Subcutaneous abdominal adipose tissue (tissue), 5 donors: Measurements from ENCODE around the gene MCFD2.

ENCODE experiments used
- H3K27ac ChIP-seq: one replicate; pipeline ENCODE4 v1.7.0; 2013; ENCODE audit warnings: low read depth, mild to moderate bottlenecking, inconsistent platforms, low read length, moderate library complexity
- H3K27me3 ChIP-seq, 5 donors: one replicate each; pipeline ENCODE4 v1.7.0; 2013; ENCODE audit warnings: low read length in 5 of 5, inconsistent platforms in 1 of 5; ENCODE audit not compliant: control insufficient read depth in 5 of 5, insufficient read depth in 4 of 5
- H3K36me3 ChIP-seq, 5 donors: one replicate each; pipeline ENCODE4 v1.7.0; 2013; ENCODE audit warnings: low read length in 5 of 5; ENCODE audit not compliant: control insufficient read depth in 5 of 5, insufficient read depth in 5 of 5
- H3K4me1 ChIP-seq, 5 donors: one replicate each; pipeline ENCODE4 v1.7.0; 2013; ENCODE audit warnings: low read length in 5 of 5, mild to moderate bottlenecking in 3 of 5, moderate library complexity in 1 of 5; ENCODE audit not compliant: control insufficient read depth in 5 of 5, insufficient read depth in 5 of 5
- H3K4me3 ChIP-seq, 5 donors: one replicate each; pipeline ENCODE4 v1.7.0; 2013; ENCODE audit warnings: low read length in 5 of 5, low read depth in 1 of 5
- H3K9ac ChIP-seq, 5 donors: one replicate each; pipeline ENCODE4 v1.7.0; 2013; ENCODE audit warnings: low read length in 5 of 5, mild to moderate bottlenecking in 4 of 5, moderate library complexity in 3 of 5
- H3K9me3 ChIP-seq, 5 donors: one replicate each; pipeline ENCODE4 v1.7.0; 2013; ENCODE audit warnings: low read length in 5 of 5; ENCODE audit not compliant: control insufficient read depth in 5 of 5
- donor health status: healthy.
- donor health status: healthy.
- donor health status: healthy.
- donor health status: healthy.
- donor health status: healthy.

The MCFD2 gene

GRCh38 chr2:46875226-46875899, 40.2 kb downstream of the MCFD2 start:
- Histone ChIP-seq H3K27me3 (no peaks in the 10 kb centered on the region), H3K4me1 (peaks cover 0 to 26% (median 12%) of the 10 kb centered on the region in 5 donors), H3K9me3 (no peaks in the 10 kb centered on the region), H3K9ac (no peak overlapping the region), H3K27ac (no peak overlapping the region), H3K36me3 (no peaks in the 10 kb centered on the region), H3K4me3 (no peak overlapping the region)

GRCh38 chr2:46874236-46874929, 41.2 kb downstream of the MCFD2 start:
- H3K4me1 ChIP-seq, result peaks cover 0 to 31% (median 12%) of the 10 kb centered on the region in 5 donors
- H3K36me3 ChIP-seq, result no peaks in the 10 kb centered on the region
- H3K27me3 ChIP-seq, result no peaks in the 10 kb centered on the region
- H3K9me3 ChIP-seq, result no peaks in the 10 kb centered on the region
- H3K4me3 ChIP-seq, result no peak overlapping the region
- no peak overlapping the region for H3K27ac ChIP-seq
- H3K9ac ChIP-seq, result no peak overlapping the region

GRCh38 chr2:46873604-46874068, 42.0 kb downstream of the MCFD2 start:
- H3K9me3 ChIP-seq, result no peaks in the 10 kb centered on the region
- no peaks in the 10 kb centered on the region for H3K36me3 ChIP-seq
- H3K9ac ChIP-seq, result no peak overlapping the region
- H3K27ac ChIP-seq, result peak overlapping the region; percentile 5
- no peaks in the 10 kb centered on the region for H3K27me3 ChIP-seq
- peaks cover 0 to 28% (median 12%) of the 10 kb centered on the region in 5 donors for H3K4me1 ChIP-seq
- H3K4me3 ChIP-seq, result no peak overlapping the region

GRCh38 chr2:46872902-46873603, 42.6 kb downstream of the MCFD2 start:
- Histone ChIP-seq H3K27me3 (no peaks in the 10 kb centered on the region), H3K4me1 (peaks cover 0 to 25% (median 12%) of the 10 kb centered on the region in 5 donors), H3K9me3 (no peaks in the 10 kb centered on the region), H3K9ac (no peak overlapping the region), H3K4me3 (no peak overlapping the region), H3K36me3 (no peaks in the 10 kb centered on the region), H3K27ac (peak overlapping the region; percentile 5)

- H3K27ac ChIP-seq, result no peak overlapping the region
Measured at GRCh38 chr2:46871976-46872381, 43.6 kb downstream of the MCFD2 start.

GRCh38 chr2:46870051-46870839, 45.4 kb downstream of the MCFD2 start:
- H3K27me3 ChIP-seq, result no peaks in the 10 kb centered on the region
- H3K9ac ChIP-seq, result no peak overlapping the region
- H3K4me1 ChIP-seq, result peaks cover 0 to 33% (median 7%) of the 10 kb centered on the region in 5 donors
- no peak overlapping the region for H3K4me3 ChIP-seq
- no peaks in the 10 kb centered on the region for H3K36me3 ChIP-seq
- H3K9me3 ChIP-seq, result peaks cover 0 to 9% (median 0%) of the 10 kb centered on the region in 5 donors
- H3K27ac ChIP-seq, result no peak overlapping the region

More at GRCh38 chr2:46871976-46872381, 43.6 kb downstream of the MCFD2 start:
- H3K9ac ChIP-seq, result no peak overlapping the region
- peaks cover 0 to 28% (median 10%) of the 10 kb centered on the region in 5 donors for H3K4me1 ChIP-seq
- no peaks in the 10 kb centered on the region for H3K36me3 ChIP-seq
- no peaks in the 10 kb centered on the region for H3K27me3 ChIP-seq
- no peak overlapping the region for H3K4me3 ChIP-seq
- no peaks in the 10 kb centered on the region for H3K9me3 ChIP-seq

GRCh38 chr2:46869621-46870020, 46.0 kb downstream of the MCFD2 start:
- Histone ChIP-seq H3K4me1 (peaks cover 0 to 33% (median 7%) of the 10 kb centered on the region in 5 donors), H3K27me3 (no peaks in the 10 kb centered on the region), H3K27ac (no peak overlapping the region), H3K4me3 (no peak overlapping the region), H3K36me3 (no peaks in the 10 kb centered on the region), H3K9me3 (peaks cover 0 to 14% (median 4%) of the 10 kb centered on the region in 5 donors), H3K9ac (no peak overlapping the region)

GRCh38 chr2:46866770-46867246, 48.8 kb downstream of the MCFD2 start:
- Histone ChIP-seq H3K4me3 (no peak overlapping the region), H3K9me3 (peaks cover 0 to 16% (median 6%) of the 10 kb centered on the region in 5 donors), H3K27me3 (peaks cover 0 to 2% (median 0%) of the 10 kb centered on the region in 5 donors), H3K4me1 (peaks cover 2 to 23% (median 4%) of the 10 kb centered on the region in 5 donors), H3K9ac (no peak overlapping the region), H3K27ac (peak overlapping the region; percentile 40), H3K36me3 (no peaks in the 10 kb centered on the region)

GRCh38 chr2:46865181-46865970, 50.2 kb downstream of the MCFD2 start:
- Histone ChIP-seq H3K4me3 (no peak overlapping the region), H3K9me3 (peaks cover 0 to 16% (median 6%) of the 10 kb centered on the region in 5 donors), H3K27me3 (peaks cover 0 to 2% (median 0%) of the 10 kb centered on the region in 5 donors), H3K4me1 (peaks cover 5 to 23% (median 7%) of the 10 kb centered on the region in 5 donors), H3K9ac (no peak overlapping the region), H3K36me3 (no peaks in the 10 kb centered on the region), H3K27ac (no peak overlapping the region)
